ENCODE data around the gene CDK5. TPM values are rescaled to one million over a fixed set of nuclear protein-coding genes. Genes with fewer than 3 reads are reported as not detected.
A peak's percentile ranks its signal among the peaks of the same experiment; 100 is the strongest.

Gene CDK5
- total RNA-seq, 1 donor from 2014 or later, result 27.0 TPM

GRCh38 chr7:151065516-151065915, 7.8 kb upstream of the CDK5 start:
- no peaks in the 10 kb centered on the region for H3K27me3 ChIP-seq (ENCODE audit: control insufficient read depth, insufficient read depth, low read length)
- peaks cover 4% of the 10 kb centered on the region for H3K36me3 ChIP-seq (ENCODE audit: control insufficient read depth, insufficient read depth, low read length)
- H3K4me3 ChIP-seq (ENCODE audit: low read depth, low read length), result no peak overlapping the region
- no peak for DNase-seq (ENCODE audit: low read depth)
- no peak for TF ChIP-seq CTCF (IDR thresholded peaks at IDR 0.05; ENCODE audit: insufficient read depth, low read length, poor library complexity, severe bottlenecking)

- Histone ChIP-seq H3K4me3 (ENCODE audit: low read depth, low read length) (no peak overlapping the region), H3K36me3 (ENCODE audit: control insufficient read depth, insufficient read depth, low read length) (peaks cover 4% of the 10 kb centered on the region), H3K27me3 (ENCODE audit: control insufficient read depth, insufficient read depth, low read length) (no peaks in the 10 kb centered on the region)
- TF ChIP-seq CTCF (IDR thresholded peaks at IDR 0.05; ENCODE audit: insufficient read depth, low read length, poor library complexity, severe bottlenecking), result no peak
- DNase-seq (ENCODE audit: low read depth), result no peak
These were observed 7.3 kb upstream of the CDK5 start for GRCh38 chr7:151064993-151065392.

GRCh38 chr7:151064454-151064853, 6.8 kb upstream of the CDK5 start:
- peaks cover 2% of the 10 kb centered on the region for H3K36me3 ChIP-seq (ENCODE audit: control insufficient read depth, insufficient read depth, low read length)
- no peak for DNase-seq (ENCODE audit: low read depth)

GRCh38 chr7:151063212-151063561, 5.5 kb upstream of the CDK5 start:
- no peak for TF ChIP-seq CTCF (IDR thresholded peaks at IDR 0.05; ENCODE audit: insufficient read depth, low read length, poor library complexity, severe bottlenecking)

More at GRCh38 chr7:151064454-151064853, 6.8 kb upstream of the CDK5 start:
- Histone ChIP-seq H3K4me3 (ENCODE audit: low read depth, low read length) (no peak overlapping the region), H3K27me3 (ENCODE audit: control insufficient read depth, insufficient read depth, low read length) (no peaks in the 10 kb centered on the region)
- TF ChIP-seq CTCF (IDR thresholded peaks at IDR 0.05; ENCODE audit: insufficient read depth, low read length, poor library complexity, severe bottlenecking), result no peak

GRCh38 chr7:151062399-151063211, 4.9 kb upstream of the CDK5 start:
- peak; percentile 71 for DNase-seq (ENCODE audit: low read depth)
- no peaks in the 10 kb centered on the region for H3K27me3 ChIP-seq (ENCODE audit: control insufficient read depth, insufficient read depth, low read length)
- H3K36me3 ChIP-seq (ENCODE audit: control insufficient read depth, insufficient read depth, low read length), result peaks cover 2% of the 10 kb centered on the region
- TF ChIP-seq CTCF (IDR thresholded peaks at IDR 0.05; ENCODE audit: insufficient read depth, low read length, poor library complexity, severe bottlenecking), result no peak
- H3K4me3 ChIP-seq (ENCODE audit: low read depth, low read length), result peak overlapping the region; percentile 46

More at GRCh38 chr7:151063212-151063561, 5.5 kb upstream of the CDK5 start:
- H3K4me3 ChIP-seq (ENCODE audit: low read depth, low read length), result peak overlapping the region; percentile 9
- peaks cover 2% of the 10 kb centered on the region for H3K36me3 ChIP-seq (ENCODE audit: control insufficient read depth, insufficient read depth, low read length)
- DNase-seq (ENCODE audit: low read depth), result no peak
- no peaks in the 10 kb centered on the region for H3K27me3 ChIP-seq (ENCODE audit: control insufficient read depth, insufficient read depth, low read length)

GRCh38 chr7:151062111-151062398, 4.4 kb upstream of the CDK5 start:
- Histone ChIP-seq H3K4me3 (ENCODE audit: low read depth, low read length) (no peak overlapping the region), H3K36me3 (ENCODE audit: control insufficient read depth, insufficient read depth, low read length) (peaks cover 2% of the 10 kb centered on the region), H3K27me3 (ENCODE audit: control insufficient read depth, insufficient read depth, low read length) (no peaks in the 10 kb centered on the region)
- no peak for DNase-seq (ENCODE audit: low read depth)
- TF ChIP-seq CTCF (IDR thresholded peaks at IDR 0.05; ENCODE audit: insufficient read depth, low read length, poor library complexity, severe bottlenecking), result no peak
